ENCODE data around the gene DUT. TPM values are rescaled to one million over a fixed set of nuclear protein-coding genes. Genes with fewer than 3 reads are reported as not detected.

Gene DUT
- total and polyA plus RNA-seq, 2 experiments from 2014 or later, result 82.5 to 420 TPM

- Mint-ChIP-seq H3K36me3 (ENCODE audit: low read depth) (peaks cover 3% of the 10 kb centered on the region; the same call in 2 of the 3 replicates), H3K27me3 (ENCODE audit: insufficient read depth, low read depth, poor library complexity) (no peaks in the 10 kb centered on the region), H3K4me3 (no peak overlapping the region), H3K4me1 (no peaks in the 10 kb centered on the region), H3K9me3 (peaks cover 25% of the 10 kb centered on the region), H3K27ac (no peak overlapping the region)
- DNase-seq (ENCODE audit: low spot score) (no peak), ATAC-seq (no peak)
- peaks cover 12% of the 10 kb centered on the region for H3K9me2 ChIP-seq (ENCODE audit: insufficient read depth)
- H4K20me1 ChIP-seq (replicated peaks; ENCODE audit: insufficient read depth), result no peaks in the 10 kb centered on the region
- H3K27me3 ChIP-seq (ENCODE audit: insufficient read depth), result no peaks in the 10 kb centered on the region
- no peak overlapping the region for H3K27ac ChIP-seq (ENCODE audit: low read depth)
- H3F3A ChIP-seq (replicated peaks; ENCODE audit: low read depth), result no peaks in the 10 kb centered on the region
- H3K4me1 ChIP-seq (ENCODE audit: insufficient read depth), result no peaks in the 10 kb centered on the region
- no peaks in the 10 kb centered on the region for H3K79me2 ChIP-seq (replicated peaks; ENCODE audit: insufficient read depth)
- TF ChIP-seq EZH2 (IDR thresholded peaks at IDR 0.05; ENCODE audit: low read depth, unreplicated experiment), result no peak
- no peak for TF ChIP-seq EZH2phosphoT487 (IDR thresholded peaks at IDR 0.05; ENCODE audit: unreplicated experiment)
- TF ChIP-seq JUNB (IDR thresholded peaks at IDR 0.05; ENCODE audit: unreplicated experiment), result no peak
- no peak for TF ChIP-seq NANOG (IDR thresholded peaks at IDR 0.05; ENCODE audit: borderline replicate concordance)
- TF ChIP-seq, protein P1, sequence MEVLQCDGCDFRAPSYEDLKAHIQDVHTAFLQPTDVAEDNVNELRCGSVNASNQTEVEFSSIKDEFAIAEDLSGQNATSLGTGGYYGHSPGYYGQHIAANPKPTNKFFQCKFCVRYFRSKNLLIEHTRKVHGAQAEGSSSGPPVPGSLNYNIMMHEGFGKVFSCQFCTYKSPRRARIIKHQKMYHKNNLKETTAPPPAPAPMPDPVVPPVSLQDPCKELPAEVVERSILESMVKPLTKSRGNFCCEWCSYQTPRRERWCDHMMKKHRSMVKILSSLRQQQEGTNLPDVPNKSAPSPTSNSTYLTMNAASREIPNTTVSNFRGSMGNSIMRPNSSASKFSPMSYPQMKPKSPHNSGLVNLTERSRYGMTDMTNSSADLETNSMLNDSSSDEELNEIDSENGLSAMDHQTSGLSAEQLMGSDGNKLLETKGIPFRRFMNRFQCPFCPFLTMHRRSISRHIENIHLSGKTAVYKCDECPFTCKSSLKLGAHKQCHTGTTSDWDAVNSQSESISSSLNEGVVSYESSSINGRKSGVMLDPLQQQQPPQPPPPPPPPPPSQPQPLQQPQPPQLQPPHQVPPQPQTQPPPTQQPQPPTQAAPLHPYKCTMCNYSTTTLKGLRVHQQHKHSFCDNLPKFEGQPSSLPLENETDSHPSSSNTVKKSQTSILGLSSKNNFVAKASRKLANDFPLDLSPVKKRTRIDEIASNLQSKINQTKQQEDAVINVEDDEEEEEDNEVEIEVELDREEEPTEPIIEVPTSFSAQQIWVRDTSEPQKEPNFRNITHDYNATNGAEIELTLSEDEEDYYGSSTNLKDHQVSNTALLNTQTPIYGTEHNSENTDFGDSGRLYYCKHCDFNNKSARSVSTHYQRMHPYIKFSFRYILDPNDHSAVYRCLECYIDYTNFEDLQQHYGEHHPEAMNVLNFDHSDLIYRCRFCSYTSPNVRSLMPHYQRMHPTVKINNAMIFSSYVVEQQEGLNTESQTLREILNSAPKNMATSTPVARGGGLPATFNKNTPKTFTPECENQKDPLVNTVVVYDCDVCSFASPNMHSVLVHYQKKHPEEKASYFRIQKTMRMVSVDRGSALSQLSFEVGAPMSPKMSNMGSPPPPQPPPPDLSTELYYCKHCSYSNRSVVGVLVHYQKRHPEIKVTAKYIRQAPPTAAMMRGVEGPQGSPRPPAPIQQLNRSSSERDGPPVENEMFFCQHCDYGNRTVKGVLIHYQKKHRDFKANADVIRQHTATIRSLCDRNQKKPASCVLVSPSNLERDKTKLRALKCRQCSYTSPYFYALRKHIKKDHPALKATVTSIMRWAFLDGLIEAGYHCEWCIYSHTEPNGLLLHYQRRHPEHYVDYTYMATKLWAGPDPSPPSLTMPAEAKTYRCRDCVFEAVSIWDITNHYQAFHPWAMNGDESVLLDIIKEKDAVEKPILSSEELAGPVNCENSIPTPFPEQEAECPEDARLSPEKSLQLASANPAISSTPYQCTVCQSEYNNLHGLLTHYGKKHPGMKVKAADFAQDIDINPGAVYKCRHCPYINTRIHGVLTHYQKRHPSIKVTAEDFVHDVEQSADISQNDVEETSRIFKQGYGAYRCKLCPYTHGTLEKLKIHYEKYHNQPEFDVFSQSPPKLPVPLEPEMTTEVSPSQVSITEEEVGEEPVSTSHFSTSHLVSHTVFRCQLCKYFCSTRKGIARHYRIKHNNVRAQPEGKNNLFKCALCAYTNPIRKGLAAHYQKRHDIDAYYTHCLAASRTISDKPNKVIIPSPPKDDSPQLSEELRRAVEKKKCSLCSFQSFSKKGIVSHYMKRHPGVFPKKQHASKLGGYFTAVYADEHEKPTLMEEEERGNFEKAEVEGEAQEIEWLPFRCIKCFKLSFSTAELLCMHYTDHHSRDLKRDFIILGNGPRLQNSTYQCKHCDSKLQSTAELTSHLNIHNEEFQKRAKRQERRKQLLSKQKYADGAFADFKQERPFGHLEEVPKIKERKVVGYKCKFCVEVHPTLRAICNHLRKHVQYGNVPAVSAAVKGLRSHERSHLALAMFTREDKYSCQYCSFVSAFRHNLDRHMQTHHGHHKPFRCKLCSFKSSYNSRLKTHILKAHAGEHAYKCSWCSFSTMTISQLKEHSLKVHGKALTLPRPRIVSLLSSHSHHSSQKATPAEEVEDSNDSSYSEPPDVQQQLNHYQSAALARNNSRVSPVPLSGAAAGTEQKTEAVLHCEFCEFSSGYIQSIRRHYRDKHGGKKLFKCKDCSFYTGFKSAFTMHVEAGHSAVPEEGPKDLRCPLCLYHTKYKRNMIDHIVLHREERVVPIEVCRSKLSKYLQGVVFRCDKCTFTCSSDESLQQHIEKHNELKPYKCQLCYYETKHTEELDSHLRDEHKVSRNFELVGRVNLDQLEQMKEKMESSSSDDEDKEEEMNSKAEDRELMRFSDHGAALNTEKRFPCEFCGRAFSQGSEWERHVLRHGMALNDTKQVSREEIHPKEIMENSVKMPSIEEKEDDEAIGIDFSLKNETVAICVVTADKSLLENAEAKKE (CRISPR knock-in tag; IDR thresholded peaks at IDR 0.05), result no peak
- no peak for TF ChIP-seq CTCF (conservative IDR thresholded peaks at IDR 0.05; ENCODE audit: low read depth in 2 of 2)
- TF ChIP-seq CREB1 (CRISPR knock-in tag; IDR thresholded peaks at IDR 0.05; ENCODE audit: low read depth), result no peak
- TF ChIP-seq POLR2AphosphoS5 (IDR thresholded peaks at IDR 0.05; ENCODE audit: low read depth), result no peak
- no peak for TF ChIP-seq ETS1 (IDR thresholded peaks at IDR 0.05)
- no peak for TF ChIP-seq ZNF114 (CRISPR knock-in tag; IDR thresholded peaks at IDR 0.05)
- no peak for TF ChIP-seq REST (IDR thresholded peaks at IDR 0.05; ENCODE audit: unreplicated experiment)
- TF ChIP-seq ZNF331 (CRISPR knock-in tag; IDR thresholded peaks at IDR 0.05; ENCODE audit: low read depth), result no peak
- no peak overlapping the region for H3K4me3 ChIP-seq
- H3K36me3 ChIP-seq (ENCODE audit: insufficient read depth), result no peaks in the 10 kb centered on the region
- no peak overlapping the region for H3K4me2 ChIP-seq
- no peak overlapping the region for H2AFZ ChIP-seq
These were observed 43.2 kb downstream of the DUT start for GRCh38 chr15:48374472-48374871.
